ENCODE measurements around the gene HNMT. TPM values are rescaled to one million over a fixed set of nuclear protein-coding genes. Genes with fewer than 3 reads are reported as not detected.

The HNMT gene
- total RNA-seq, 1 experiment from 2014 or later = 56.5 TPM

DNA sequence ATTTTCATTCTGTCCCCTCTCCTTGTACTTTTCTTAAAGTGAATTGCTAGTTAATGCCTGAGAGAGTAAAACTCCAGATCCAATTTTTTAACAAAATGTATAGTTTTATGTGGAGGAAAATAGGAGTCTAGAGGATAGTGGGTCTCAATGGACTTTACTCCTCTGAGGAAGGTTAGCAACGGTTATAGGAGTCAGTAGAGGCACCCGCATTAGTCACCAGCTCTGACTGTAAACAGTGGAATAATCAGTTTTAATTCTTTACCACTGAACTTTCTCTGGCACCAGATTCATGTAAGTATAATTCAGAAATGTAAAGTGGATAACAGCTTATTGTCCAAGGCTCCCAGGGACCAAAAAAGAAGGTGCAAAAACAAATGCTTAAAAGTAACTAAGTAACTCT is 38.7 kb upstream of the HNMT start:
- intact Hi-C loops (cut with micrococcal nuclease; ENCODE audit: unreplicated experiment) = loop anchor here (10.0 kb wide), 1 partner anchor 579 kb away; the partner anchor contains the start of gene SPOPL
- no peaks in the 10 kb centered on the region for H3K27me3 Mint-ChIP-seq (ENCODE audit: unreplicated experiment)
- H3K4me1 Mint-ChIP-seq (ENCODE audit: low read depth, unreplicated experiment) = peaks cover 12% of the 10 kb centered on the region
- CTCF ChIA-PET = no interaction called here
- DNase-seq = no peak
- no peak overlapping the region for H3K27ac Mint-ChIP-seq (ENCODE audit: unreplicated experiment)
- no peaks in the 10 kb centered on the region for H3K36me3 Mint-ChIP-seq (ENCODE audit: insufficient read depth, unreplicated experiment)
- BruUV-seq (replicated peaks) = no TSS peak
- no peaks in the 10 kb centered on the region for H3K9me3 Mint-ChIP-seq (ENCODE audit: low read depth, unreplicated experiment)
- TF ChIP-seq, protein P1, sequence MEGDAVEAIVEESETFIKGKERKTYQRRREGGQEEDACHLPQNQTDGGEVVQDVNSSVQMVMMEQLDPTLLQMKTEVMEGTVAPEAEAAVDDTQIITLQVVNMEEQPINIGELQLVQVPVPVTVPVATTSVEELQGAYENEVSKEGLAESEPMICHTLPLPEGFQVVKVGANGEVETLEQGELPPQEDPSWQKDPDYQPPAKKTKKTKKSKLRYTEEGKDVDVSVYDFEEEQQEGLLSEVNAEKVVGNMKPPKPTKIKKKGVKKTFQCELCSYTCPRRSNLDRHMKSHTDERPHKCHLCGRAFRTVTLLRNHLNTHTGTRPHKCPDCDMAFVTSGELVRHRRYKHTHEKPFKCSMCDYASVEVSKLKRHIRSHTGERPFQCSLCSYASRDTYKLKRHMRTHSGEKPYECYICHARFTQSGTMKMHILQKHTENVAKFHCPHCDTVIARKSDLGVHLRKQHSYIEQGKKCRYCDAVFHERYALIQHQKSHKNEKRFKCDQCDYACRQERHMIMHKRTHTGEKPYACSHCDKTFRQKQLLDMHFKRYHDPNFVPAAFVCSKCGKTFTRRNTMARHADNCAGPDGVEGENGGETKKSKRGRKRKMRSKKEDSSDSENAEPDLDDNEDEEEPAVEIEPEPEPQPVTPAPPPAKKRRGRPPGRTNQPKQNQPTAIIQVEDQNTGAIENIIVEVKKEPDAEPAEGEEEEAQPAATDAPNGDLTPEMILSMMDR (IDR thresholded peaks at IDR 0.05; ENCODE audit: unreplicated experiment) = no peak
- H3K4me3 Mint-ChIP-seq (ENCODE audit: low read depth, unreplicated experiment) = no peak overlapping the region

DNA sequence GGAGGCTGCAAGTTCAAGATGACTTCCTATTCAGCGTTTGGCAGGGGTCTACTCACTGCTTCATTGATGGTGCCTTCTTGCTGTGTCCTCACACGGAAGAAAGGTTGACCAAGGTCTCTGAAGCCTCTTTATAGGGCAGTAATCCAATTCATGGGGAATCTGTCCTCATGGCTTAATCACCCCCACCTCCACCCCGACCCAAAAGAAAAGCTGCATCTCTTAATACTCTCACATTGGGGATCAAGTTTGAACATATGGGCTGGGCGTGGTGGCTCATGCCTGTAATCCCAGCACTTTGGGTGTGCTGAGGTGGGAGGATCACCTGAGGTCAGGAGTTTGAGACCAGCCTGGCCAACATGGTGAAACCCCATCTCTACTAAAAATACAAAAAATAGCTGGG is 36.4 kb upstream of the HNMT start:
- Mint-ChIP-seq H3K9me3 (ENCODE audit: low read depth, unreplicated experiment) (peaks cover 2% of the 10 kb centered on the region), H3K27me3 (ENCODE audit: unreplicated experiment) (no peaks in the 10 kb centered on the region), H3K4me3 (ENCODE audit: low read depth, unreplicated experiment) (no peak overlapping the region), H3K36me3 (ENCODE audit: insufficient read depth, unreplicated experiment) (no peaks in the 10 kb centered on the region), H3K4me1 (ENCODE audit: low read depth, unreplicated experiment) (peaks cover 12% of the 10 kb centered on the region), H3K27ac (ENCODE audit: unreplicated experiment) (no peak overlapping the region)
- no TSS peak for BruUV-seq (replicated peaks)
- CTCF ChIA-PET = no interaction called here
- DNase-seq = no peak
- TF ChIP-seq, protein P1 (IDR thresholded peaks at IDR 0.05; ENCODE audit: unreplicated experiment) = no peak
- intact Hi-C loops (cut with micrococcal nuclease; ENCODE audit: unreplicated experiment) = loop anchor here (10.0 kb wide), 1 partner anchor 577 kb away; the partner anchor contains the start of gene SPOPL

DNA sequence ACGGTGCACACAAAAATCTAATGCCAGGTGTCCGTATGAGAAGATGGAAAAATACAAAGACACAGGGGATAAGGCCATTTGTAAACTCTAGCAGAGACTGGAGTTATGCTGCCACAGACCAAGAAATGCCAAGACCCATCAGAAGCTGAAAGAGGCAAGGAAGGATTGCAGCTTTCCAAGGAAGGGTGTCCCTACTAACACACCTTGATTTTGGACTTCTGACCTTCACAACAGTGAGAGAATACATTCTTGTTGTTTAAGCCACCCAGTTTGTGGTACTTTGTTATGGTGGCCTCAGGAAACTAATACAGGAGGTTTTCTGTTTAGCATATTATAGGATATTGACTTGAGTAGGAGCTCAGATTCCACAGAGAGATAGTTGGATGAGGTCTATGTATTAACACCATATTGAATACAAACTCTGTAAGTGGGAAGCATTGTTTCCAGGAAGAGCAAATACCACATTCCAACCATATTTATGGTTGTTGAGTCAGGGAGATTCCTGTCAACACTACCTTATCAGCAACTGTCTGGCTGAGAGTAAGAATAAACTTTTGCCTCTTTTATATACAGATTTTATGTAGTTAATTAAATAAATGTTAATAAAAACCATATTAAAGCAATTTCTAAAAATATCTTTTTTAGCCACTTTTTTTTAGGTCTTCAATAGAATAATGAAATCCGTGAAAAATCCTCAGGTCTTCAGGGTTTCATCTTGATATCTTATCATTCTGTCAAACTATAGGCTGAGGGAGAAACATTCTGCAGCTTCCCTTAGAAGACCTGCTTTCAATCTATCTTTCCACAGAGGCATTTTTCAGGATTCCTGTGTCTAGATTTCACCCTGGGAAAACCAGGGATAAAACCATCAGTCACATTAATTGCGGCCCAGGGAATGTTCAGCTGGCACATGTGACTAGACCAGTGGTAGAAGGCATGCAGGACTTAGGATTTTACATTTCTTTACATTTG is 35.4 kb upstream of the HNMT start:
- CTCF ChIA-PET = no interaction called here
- Mint-ChIP-seq H3K9me3 (ENCODE audit: low read depth, unreplicated experiment) (peaks cover 5% of the 10 kb centered on the region), H3K27me3 (ENCODE audit: unreplicated experiment) (no peaks in the 10 kb centered on the region), H3K27ac (ENCODE audit: unreplicated experiment) (no peak overlapping the region), H3K36me3 (ENCODE audit: insufficient read depth, unreplicated experiment) (no peaks in the 10 kb centered on the region), H3K4me1 (ENCODE audit: low read depth, unreplicated experiment) (peaks cover 12% of the 10 kb centered on the region), H3K4me3 (ENCODE audit: low read depth, unreplicated experiment) (no peak overlapping the region)
- no peak for DNase-seq
- BruUV-seq (replicated peaks) = no TSS peak
- intact Hi-C loops (cut with micrococcal nuclease; ENCODE audit: unreplicated experiment) = loop anchor here (10.0 kb wide), 1 partner anchor 576 kb away; the partner anchor contains the start of gene SPOPL
- TF ChIP-seq, protein P1 (IDR thresholded peaks at IDR 0.05; ENCODE audit: unreplicated experiment) = no peak

DNA sequence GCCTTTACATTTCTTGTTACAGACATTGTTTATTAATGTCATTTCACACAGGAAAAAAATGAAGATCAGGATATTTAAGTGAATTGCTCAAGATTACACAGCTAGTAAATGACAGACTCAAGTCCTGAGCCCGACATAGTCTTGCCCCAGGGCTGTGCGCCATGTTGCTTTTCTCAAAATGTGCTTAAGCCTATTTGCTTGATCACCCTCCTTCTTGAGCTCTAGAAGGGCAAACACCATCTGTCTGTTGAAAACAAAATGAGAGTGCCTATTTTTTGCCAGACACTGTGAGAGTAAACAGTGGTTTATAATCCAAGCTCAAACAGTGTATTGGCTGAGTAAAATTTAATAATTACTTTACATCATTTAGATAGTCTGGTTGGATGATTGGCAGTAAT is 34.8 kb upstream of the HNMT start:
- no peak overlapping the region for H3K4me3 Mint-ChIP-seq (ENCODE audit: low read depth, unreplicated experiment)
- DNase-seq = no peak
- no peak overlapping the region for H3K27ac Mint-ChIP-seq (ENCODE audit: unreplicated experiment)
- TF ChIP-seq, protein P1 (IDR thresholded peaks at IDR 0.05; ENCODE audit: unreplicated experiment) = no peak
- CTCF ChIA-PET = no interaction called here
- peaks cover 5% of the 10 kb centered on the region for H3K9me3 Mint-ChIP-seq (ENCODE audit: low read depth, unreplicated experiment)
- peaks cover 12% of the 10 kb centered on the region for H3K4me1 Mint-ChIP-seq (ENCODE audit: low read depth, unreplicated experiment)
- intact Hi-C loops (cut with micrococcal nuclease; ENCODE audit: unreplicated experiment) = loop anchor here (10.0 kb wide), 1 partner anchor 575 kb away; the partner anchor contains the start of gene SPOPL
- no peaks in the 10 kb centered on the region for H3K27me3 Mint-ChIP-seq (ENCODE audit: unreplicated experiment)
- no TSS peak for BruUV-seq (replicated peaks)
- no peaks in the 10 kb centered on the region for H3K36me3 Mint-ChIP-seq (ENCODE audit: insufficient read depth, unreplicated experiment)

Measured in Calu3 (cell line).